ENCODE measurements around the gene RYR1.

- TF ChIP-seq, protein P1, sequence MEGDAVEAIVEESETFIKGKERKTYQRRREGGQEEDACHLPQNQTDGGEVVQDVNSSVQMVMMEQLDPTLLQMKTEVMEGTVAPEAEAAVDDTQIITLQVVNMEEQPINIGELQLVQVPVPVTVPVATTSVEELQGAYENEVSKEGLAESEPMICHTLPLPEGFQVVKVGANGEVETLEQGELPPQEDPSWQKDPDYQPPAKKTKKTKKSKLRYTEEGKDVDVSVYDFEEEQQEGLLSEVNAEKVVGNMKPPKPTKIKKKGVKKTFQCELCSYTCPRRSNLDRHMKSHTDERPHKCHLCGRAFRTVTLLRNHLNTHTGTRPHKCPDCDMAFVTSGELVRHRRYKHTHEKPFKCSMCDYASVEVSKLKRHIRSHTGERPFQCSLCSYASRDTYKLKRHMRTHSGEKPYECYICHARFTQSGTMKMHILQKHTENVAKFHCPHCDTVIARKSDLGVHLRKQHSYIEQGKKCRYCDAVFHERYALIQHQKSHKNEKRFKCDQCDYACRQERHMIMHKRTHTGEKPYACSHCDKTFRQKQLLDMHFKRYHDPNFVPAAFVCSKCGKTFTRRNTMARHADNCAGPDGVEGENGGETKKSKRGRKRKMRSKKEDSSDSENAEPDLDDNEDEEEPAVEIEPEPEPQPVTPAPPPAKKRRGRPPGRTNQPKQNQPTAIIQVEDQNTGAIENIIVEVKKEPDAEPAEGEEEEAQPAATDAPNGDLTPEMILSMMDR (IDR thresholded peaks at IDR 0.05): no peak
- no peak for TF ChIP-seq EZH2 (IDR thresholded peaks at IDR 0.05; ENCODE audit: borderline replicate concordance, insufficient read depth, low read depth, low read length, poor library complexity, severe bottlenecking)
Observed at GRCh38 chr19:38522915-38523314, 89.4 kb downstream of the RYR1 start.

Measured in B cell (primary cell).